MM.1S (cell line): Measurements from ENCODE around the gene FCHSD2.

ENCODE experiments used
- DNase-seq: peaks from one replicate; pipeline ENCODE4 v3.0.0-alpha.2; 2015
- H2AFZ ChIP-seq: fragments of 300-600 bp; sonication (generic); 2 replicates; pipeline ENCODE4 v1.6.0; 2016; ENCODE audit warnings: antibody characterized with exemption, low read length
- H3F3A ChIP-seq: fragments of 300-600 bp; sonication (generic); 2 replicates; pipeline ENCODE4 v1.6.1; 2016; ENCODE audit warnings: mild to moderate bottlenecking, antibody characterized with exemption, low read length, moderate library complexity, mixed read lengths; ENCODE audit not compliant: insufficient read depth
- H3K27ac ChIP-seq: fragments of 300-600 bp; sonication (generic); 2 replicates; pipeline ENCODE4 v1.5.1; 2016; ENCODE audit warnings: mild to moderate bottlenecking, low read length
- H3K27me3 ChIP-seq: fragments of 300-600 bp; sonication (generic); replicated peaks from 2 replicates; pipeline ENCODE4 v1.6.0; 2016; ENCODE audit warnings: low read length; ENCODE audit not compliant: insufficient read depth
- H3K36me3 ChIP-seq: fragments of 300-600 bp; sonication (generic); replicated peaks from 2 replicates; pipeline ENCODE4 v1.6.1; 2016; ENCODE audit warnings: mild to moderate bottlenecking, low read length, mixed read lengths; ENCODE audit not compliant: insufficient read depth
- H3K4me1 ChIP-seq: fragments of 300-600 bp; sonication (generic); 2 replicates; pipeline ENCODE4 v1.6.1; 2016; ENCODE audit warnings: low read length, mixed read lengths
- H3K4me2 ChIP-seq: fragments of 300-600 bp; sonication (generic); 2 replicates; pipeline ENCODE4 v1.6.0; 2016; ENCODE audit warnings: low read depth, low read length
- H3K4me3 ChIP-seq: fragments of 300-600 bp; sonication (generic); 2 replicates; pipeline ENCODE4 v1.5.1; 2016; ENCODE audit warnings: low read length, mixed read lengths
- H3K79me2 ChIP-seq: fragments of 300-600 bp; sonication (generic); 2 replicates; pipeline ENCODE4 v1.6.1; 2016; ENCODE audit warnings: mixed run types, low read length, mixed read lengths
- H3K9ac ChIP-seq: fragments of 300-600 bp; sonication (generic); 2 replicates; pipeline ENCODE4 v1.6.1; 2016; ENCODE audit warnings: low read length, mixed read lengths
- H3K9me2 ChIP-seq: fragments of 300-600 bp; sonication (generic); replicated peaks from 2 replicates; pipeline ENCODE4 v1.6.1; 2016; ENCODE audit warnings: mild to moderate bottlenecking, low read length, mixed read lengths; ENCODE audit not compliant: insufficient read depth
- H3K9me3 ChIP-seq: fragments of 300-600 bp; sonication (generic); replicated peaks from 2 replicates; pipeline ENCODE4 v1.6.1; 2016; ENCODE audit warnings: mild to moderate bottlenecking, low read length, mixed read lengths; ENCODE audit not compliant: insufficient read depth
- H4K20me1 ChIP-seq: fragments of 300-600 bp; sonication (generic); 2 replicates; pipeline ENCODE4 v1.6.1; 2016; ENCODE audit warnings: mild to moderate bottlenecking, low read length, moderate library complexity, mixed read lengths; ENCODE audit not compliant: insufficient read depth
- EZH2 ChIP-seq: fragments of 300-600 bp; sonication (generic); optimal IDR thresholded peaks from 2 replicates; pipeline ENCODE3; 2017; ENCODE audit warnings: low read depth, mild to moderate bottlenecking, antibody characterized with exemption, low read length, mixed read lengths
- EZH2phosphoT487 ChIP-seq: fragments of 300-600 bp; sonication (generic); IDR thresholded peaks from 2 replicates; pipeline ENCODE4 v1.6.1; 2018; ENCODE audit warnings: antibody characterized with exemption, low read length
- TF ChIP-seq, protein P1 (sequence below): fragments of 300-600 bp; sonication (generic); IDR thresholded peaks from 2 replicates; pipeline ENCODE4 v1.5.1; 2016; ENCODE audit warnings: antibody characterized with exemption, low read length, mixed read lengths

The FCHSD2 gene

DNA sequence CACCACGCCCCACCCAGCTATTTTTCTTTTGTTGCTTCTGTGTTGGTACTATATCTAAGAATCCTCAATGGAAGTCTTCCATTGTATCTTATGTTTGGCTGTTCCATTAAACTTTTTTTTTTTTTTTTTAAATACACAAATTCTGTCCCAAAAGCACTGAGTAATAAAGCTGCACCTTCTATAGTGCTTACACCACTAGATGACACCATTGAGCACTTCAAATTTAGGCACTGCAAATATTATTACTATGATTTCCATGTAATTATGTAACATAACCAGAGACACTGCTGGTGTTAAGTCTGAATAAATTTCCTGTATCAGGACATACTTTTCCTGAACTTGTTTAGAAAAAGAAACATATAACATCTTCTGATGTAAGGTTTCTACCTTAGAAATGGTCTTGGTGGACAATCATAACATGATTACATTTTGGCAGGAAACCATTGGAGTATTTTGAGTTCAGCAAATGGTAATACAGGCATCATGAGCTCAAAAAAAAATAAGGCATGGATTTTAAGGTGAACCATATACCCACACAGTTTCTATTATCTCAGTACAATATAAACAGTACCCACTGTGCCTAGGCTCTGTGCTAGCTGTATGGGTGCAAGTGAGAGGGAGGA is 217.4 kb downstream of the FCHSD2 start:
- 0 out of 2 replicates have a peak, but pooled peaks cover 6% of the 10 kb centered on the region for H3K79me2 ChIP-seq
- no peaks in the 10 kb centered on the region for H3K27me3 ChIP-seq
- H3K9me2 ChIP-seq: no peaks in the 10 kb centered on the region
- no peak for TF ChIP-seq EZH2
- TF ChIP-seq, protein P1, sequence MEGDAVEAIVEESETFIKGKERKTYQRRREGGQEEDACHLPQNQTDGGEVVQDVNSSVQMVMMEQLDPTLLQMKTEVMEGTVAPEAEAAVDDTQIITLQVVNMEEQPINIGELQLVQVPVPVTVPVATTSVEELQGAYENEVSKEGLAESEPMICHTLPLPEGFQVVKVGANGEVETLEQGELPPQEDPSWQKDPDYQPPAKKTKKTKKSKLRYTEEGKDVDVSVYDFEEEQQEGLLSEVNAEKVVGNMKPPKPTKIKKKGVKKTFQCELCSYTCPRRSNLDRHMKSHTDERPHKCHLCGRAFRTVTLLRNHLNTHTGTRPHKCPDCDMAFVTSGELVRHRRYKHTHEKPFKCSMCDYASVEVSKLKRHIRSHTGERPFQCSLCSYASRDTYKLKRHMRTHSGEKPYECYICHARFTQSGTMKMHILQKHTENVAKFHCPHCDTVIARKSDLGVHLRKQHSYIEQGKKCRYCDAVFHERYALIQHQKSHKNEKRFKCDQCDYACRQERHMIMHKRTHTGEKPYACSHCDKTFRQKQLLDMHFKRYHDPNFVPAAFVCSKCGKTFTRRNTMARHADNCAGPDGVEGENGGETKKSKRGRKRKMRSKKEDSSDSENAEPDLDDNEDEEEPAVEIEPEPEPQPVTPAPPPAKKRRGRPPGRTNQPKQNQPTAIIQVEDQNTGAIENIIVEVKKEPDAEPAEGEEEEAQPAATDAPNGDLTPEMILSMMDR: peak; percentile 32; the same call in 1 of the 2 replicates
- H3K9ac ChIP-seq: no peak overlapping the region
- no peak overlapping the region for H2AFZ ChIP-seq
- H3K27ac ChIP-seq: no peak overlapping the region
- peaks cover 4% of the 10 kb centered on the region; the same call in 1 of the 2 replicates for H3F3A ChIP-seq
- H3K4me2 ChIP-seq: no peak overlapping the region
- no peaks in the 10 kb centered on the region for H4K20me1 ChIP-seq
- no peak overlapping the region for H3K4me3 ChIP-seq
- peak; percentile 18 for DNase-seq
- H3K4me1 ChIP-seq: no peaks in the 10 kb centered on the region
- no peaks in the 10 kb centered on the region for H3K36me3 ChIP-seq
- no peaks in the 10 kb centered on the region for H3K9me3 ChIP-seq

DNA sequence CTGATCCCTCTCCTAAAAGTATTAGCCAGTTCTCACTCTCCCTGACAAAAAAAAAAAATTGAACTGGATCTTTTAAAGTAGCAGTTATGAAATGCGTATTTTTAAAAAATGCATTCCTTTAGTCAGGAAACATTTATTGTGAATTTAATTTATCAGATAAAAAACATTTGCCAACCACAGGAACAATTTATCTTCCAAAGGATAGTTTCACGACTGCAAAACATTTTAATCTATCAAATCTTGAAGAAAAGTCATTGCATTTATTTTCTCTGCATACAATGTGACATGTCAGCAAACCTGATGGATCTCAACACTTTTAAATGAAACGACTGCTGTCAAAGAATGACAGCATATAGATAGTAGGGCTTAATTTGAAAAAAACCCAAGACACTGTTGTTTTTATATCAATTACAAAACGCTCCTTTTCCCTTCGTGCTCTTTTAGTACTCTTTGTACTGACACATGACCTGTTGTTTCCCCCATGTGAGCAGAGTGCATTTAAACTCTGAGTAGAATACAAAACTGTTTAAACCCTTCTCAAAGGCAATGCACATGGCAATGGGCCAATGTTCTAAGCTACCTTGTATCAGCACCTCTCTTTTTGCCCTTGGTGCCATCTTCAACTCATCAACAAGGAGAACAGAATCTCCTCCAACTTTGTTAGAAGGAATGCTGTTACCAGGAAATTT is 220.9 kb downstream of the FCHSD2 start:
- Histone ChIP-seq H3K27me3 (no peaks in the 10 kb centered on the region), H3K79me2 (0 out of 2 replicates have a peak, but pooled peaks cover 6% of the 10 kb centered on the region), H3K36me3 (no peaks in the 10 kb centered on the region), H3K9me3 (no peaks in the 10 kb centered on the region), H3K4me2 (no peak overlapping the region), H4K20me1 (no peaks in the 10 kb centered on the region), H3K4me3 (no peak overlapping the region), H3F3A (peaks cover 4% of the 10 kb centered on the region; the same call in 1 of the 2 replicates), H3K9ac (no peak overlapping the region), H3K27ac (no peak overlapping the region), H2AFZ (no peak overlapping the region), H3K4me1 (no peaks in the 10 kb centered on the region), H3K9me2 (no peaks in the 10 kb centered on the region)
- no peak for DNase-seq
- TF ChIP-seq, protein P1: no peak
- TF ChIP-seq EZH2phosphoT487: no peak
- no peak for TF ChIP-seq EZH2

GRCh38 chr11:72920001-72920400 is 222.1 kb downstream of the FCHSD2 start:
- Histone ChIP-seq H3K4me3 (no peak overlapping the region), H3K4me2 (no peak overlapping the region), H4K20me1 (no peaks in the 10 kb centered on the region), H2AFZ (no peak overlapping the region), H3F3A (peaks cover 4% of the 10 kb centered on the region; the same call in 1 of the 2 replicates), H3K27me3 (no peaks in the 10 kb centered on the region), H3K9ac (no peak overlapping the region), H3K4me1 (no peaks in the 10 kb centered on the region), H3K27ac (no peak overlapping the region), H3K79me2 (no peaks in the 10 kb centered on the region), H3K9me3 (no peaks in the 10 kb centered on the region), H3K36me3 (no peaks in the 10 kb centered on the region), H3K9me2 (no peaks in the 10 kb centered on the region)
- no peak for DNase-seq
- TF ChIP-seq, protein P1: no peak
- TF ChIP-seq EZH2 (no peak), EZH2phosphoT487 (no peak)
